Ramos (cell line): ENCODE results near the gene EGFL8.

Experiments used
- in situ Hi-C: fragments of 300-500 bp; cut with MboI; formaldehyde crosslinking; loops from one replicate; pipeline ENCODE4 v1.14.3; 2022; ENCODE audit warnings: low sequenced_read_pairs; ENCODE audit not compliant: unreplicated experiment

EGFL8 gene

DNA sequence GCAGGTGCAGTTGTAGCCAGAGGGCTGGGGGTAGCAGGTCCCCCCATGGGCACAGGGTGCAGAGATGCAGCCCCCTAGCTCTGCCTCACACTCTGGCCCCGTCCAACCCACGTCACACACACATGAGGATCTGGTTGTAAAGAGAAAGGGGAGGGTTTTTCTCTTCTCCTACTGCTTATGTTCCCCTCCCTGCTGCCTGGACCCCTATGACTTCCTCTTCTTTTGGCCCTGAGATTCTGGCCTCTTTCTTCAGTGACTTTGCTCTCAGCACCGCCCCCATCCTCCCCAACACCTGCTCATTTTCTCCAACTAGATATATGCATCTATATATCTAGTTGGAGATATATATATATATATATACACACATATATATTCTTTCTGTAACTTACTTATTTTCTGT is 49.7 kb downstream of the EGFL8 start:
- in situ Hi-C loops: no loop called here

GRCh38 chr6:32215617-32216016 is 51.2 kb downstream of the EGFL8 start:
- in situ Hi-C loops: no loop called here

- in situ Hi-C loops: no loop called here
Observed at GRCh38 chr6:32216285-32216684, 51.9 kb downstream of the EGFL8 start.

DNA sequence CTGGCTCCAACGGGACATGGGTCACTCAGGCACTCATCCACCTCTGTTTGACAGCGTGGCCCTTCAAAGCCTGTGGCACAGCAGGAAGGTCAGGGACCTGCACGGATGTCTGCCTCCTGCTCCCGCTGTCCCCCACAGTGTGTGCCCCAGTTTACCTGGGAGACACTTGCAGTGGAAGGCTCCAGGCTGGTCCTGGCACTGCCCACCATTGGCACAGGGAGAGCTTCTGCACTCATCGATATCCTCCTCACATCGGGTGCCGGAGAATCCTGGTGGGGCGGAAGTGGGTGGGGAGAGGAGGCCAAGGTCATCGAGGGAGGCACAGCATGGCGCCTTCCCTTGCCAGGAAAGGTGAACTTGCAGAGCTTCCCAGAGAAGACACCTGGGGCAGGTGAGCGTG is 52.6 kb downstream of the EGFL8 start:
- in situ Hi-C loops: no loop called here
